ENCODE data around the gene MINPP1.
A peak's percentile ranks its signal among the peaks of the same experiment; 100 is the strongest.
"Not testable (repeated sequence)": the region's sequence is repeated elsewhere in the genome, so short reads cannot be mapped to it uniquely, and the experiment has no call there.

Gene MINPP1, protein sequence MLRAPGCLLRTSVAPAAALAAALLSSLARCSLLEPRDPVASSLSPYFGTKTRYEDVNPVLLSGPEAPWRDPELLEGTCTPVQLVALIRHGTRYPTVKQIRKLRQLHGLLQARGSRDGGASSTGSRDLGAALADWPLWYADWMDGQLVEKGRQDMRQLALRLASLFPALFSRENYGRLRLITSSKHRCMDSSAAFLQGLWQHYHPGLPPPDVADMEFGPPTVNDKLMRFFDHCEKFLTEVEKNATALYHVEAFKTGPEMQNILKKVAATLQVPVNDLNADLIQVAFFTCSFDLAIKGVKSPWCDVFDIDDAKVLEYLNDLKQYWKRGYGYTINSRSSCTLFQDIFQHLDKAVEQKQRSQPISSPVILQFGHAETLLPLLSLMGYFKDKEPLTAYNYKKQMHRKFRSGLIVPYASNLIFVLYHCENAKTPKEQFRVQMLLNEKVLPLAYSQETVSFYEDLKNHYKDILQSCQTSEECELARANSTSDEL

DNA sequence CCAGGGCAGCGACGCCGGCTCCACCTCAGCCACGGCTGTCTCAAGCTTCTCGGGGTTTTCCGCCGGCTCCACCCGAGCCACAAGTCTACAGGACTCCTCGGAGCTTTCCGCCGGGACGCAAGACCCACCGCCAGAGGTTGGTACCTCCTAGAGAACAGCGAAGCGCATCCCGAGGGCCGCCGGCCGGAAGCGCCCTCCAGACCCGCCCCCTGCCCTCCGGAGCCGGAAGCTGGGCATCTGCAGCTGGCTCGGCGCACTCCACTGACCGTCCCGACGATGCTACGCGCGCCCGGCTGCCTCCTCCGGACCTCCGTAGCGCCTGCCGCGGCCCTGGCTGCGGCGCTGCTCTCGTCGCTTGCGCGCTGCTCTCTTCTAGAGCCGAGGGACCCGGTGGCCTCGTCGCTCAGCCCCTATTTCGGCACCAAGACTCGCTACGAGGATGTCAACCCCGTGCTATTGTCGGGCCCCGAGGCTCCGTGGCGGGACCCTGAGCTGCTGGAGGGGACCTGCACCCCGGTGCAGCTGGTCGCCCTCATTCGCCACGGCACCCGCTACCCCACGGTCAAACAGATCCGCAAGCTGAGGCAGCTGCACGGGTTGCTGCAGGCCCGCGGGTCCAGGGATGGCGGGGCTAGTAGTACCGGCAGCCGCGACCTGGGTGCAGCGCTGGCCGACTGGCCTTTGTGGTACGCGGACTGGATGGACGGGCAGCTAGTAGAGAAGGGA lies at the start of gene MINPP1:
TSS of gene MINPP1 (plus strand) at position 254 of the 726 bp plus-strand sequence. CDS start at position 277, 23 bp downstream.
- TF ChIP-seq, protein P1, sequence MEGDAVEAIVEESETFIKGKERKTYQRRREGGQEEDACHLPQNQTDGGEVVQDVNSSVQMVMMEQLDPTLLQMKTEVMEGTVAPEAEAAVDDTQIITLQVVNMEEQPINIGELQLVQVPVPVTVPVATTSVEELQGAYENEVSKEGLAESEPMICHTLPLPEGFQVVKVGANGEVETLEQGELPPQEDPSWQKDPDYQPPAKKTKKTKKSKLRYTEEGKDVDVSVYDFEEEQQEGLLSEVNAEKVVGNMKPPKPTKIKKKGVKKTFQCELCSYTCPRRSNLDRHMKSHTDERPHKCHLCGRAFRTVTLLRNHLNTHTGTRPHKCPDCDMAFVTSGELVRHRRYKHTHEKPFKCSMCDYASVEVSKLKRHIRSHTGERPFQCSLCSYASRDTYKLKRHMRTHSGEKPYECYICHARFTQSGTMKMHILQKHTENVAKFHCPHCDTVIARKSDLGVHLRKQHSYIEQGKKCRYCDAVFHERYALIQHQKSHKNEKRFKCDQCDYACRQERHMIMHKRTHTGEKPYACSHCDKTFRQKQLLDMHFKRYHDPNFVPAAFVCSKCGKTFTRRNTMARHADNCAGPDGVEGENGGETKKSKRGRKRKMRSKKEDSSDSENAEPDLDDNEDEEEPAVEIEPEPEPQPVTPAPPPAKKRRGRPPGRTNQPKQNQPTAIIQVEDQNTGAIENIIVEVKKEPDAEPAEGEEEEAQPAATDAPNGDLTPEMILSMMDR (conservative IDR thresholded peaks at IDR 0.05; ENCODE audit: control insufficient read depth, insufficient read depth, low read depth, low read length), result no peak
- DNase-seq (ENCODE audit: low read depth), result peak; percentile 81
- H3K4me3 ChIP-seq (ENCODE audit: control insufficient read depth, low read depth, low read length), result peak within 1 kb of the TSS; percentile 83

DNA sequence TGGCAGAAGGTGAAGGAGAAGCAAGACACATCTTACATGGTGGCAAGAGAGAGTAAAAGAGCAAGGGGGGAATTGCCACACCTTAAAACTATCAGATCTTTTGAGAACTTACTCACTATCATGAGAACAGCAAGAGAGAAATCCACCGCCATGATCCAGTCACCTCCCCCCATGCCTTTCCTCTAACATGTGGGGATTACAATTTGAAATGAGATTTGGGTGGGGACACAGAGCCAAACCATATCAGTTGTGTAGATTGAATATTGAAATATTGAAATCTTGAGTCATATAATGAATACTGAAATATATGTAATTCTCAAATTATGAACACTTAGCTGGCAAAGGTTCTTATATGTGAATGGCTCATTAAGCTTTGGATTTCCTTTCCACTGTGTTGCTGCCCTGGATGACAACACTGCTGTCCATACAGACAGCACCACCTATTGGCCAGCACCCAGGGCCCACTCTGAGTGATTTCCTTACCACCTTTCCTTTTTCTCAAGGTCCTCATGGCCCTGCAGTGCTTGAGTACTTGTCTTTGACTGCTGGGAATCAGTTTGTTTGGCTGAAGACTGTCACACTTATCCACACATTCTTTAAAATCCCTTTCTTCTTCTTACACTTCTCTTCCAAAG lies 48.0 kb upstream of the MINPP1 start:
- H3K4me3 ChIP-seq (ENCODE audit: control insufficient read depth, low read depth, low read length); DNase-seq (ENCODE audit: low read depth): not testable (repeated sequence)

DNA sequence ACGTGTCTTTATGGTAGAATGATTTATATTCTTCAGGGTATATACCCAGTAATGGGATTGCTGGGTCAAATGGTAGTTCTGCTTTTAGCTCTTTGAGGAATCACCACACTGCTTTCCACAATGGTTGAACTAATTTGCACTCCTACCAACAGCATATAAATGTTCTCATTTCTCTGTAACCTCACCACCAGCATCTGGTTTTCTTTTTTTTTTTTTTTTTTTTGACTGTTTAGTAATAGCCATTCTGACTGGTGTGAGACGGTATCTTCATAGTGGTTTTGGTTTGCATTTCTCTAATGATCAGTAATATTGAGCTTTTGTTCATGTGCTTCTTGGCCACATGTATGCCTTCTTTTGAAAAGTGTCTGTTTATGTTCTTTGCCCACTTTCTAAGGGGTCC lies 42.9 kb upstream of the MINPP1 start:
- not testable (repeated sequence) for DNase-seq (ENCODE audit: low read depth)

DNA sequence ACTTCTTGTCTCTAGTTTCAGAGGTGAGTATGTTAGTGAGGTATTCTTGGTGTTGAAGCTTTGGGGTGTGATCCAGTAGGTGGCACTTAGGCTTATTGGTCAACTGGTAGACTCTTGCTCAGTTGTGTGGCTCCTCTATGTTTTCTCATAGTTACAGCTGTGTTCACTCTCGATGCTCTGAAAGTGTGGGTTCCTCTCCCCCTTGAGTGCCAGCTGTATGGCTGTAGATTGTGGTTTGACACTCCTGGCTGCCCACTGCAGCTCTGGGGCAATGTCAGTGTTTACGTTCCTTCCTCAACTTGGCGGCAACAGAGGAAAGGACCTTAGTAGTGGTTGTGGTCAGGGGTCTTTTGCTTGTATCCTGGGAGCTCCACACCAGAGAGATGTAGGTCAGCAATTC lies 37.8 kb upstream of the MINPP1 start:
- not testable (repeated sequence) for H3K4me3 ChIP-seq (ENCODE audit: control insufficient read depth, low read depth, low read length); DNase-seq (ENCODE audit: low read depth)

More for the DNA sequence above, 42.9 kb upstream of the MINPP1 start:
- not testable (repeated sequence) for H3K4me3 ChIP-seq (ENCODE audit: control insufficient read depth, low read depth, low read length)

DNA sequence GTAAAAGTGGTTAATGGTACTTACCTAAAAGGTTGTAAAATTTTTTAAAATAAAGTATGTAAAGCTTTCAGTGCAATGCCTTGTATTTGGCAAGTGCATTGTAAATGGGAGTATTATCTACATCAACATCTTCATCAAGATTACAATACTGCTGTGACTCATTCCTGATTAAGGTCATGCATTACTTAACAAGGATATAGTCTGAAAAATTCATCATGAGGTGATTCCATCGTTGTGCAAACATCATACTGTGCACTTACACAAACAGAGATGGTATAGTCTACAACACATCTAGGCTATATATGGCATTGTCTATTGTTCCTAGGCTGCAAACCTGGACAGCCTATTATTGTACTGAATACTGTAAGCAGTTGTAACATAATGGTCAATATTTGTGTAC lies 16.0 kb upstream of the MINPP1 start:
- not testable (repeated sequence) for H3K4me3 ChIP-seq (ENCODE audit: control insufficient read depth, low read depth, low read length); DNase-seq (ENCODE audit: low read depth)

DNA sequence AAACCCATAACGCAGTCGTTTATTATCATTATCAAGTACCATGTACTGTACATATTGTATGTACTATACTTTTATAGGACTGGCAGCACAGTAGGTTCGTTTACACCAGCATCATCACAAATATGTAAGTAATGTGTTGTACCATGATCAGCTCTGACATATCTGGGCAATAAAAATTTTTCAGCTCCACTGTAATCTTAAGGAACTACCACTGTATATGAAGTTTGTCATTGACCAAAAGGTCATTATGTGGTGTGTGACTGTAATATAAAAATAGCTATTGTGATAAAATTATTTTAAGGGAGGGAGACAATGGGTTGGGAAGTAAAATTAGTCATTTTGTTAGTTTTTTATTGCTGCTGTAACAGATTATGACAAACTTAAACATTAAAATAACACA lies 14.4 kb upstream of the MINPP1 start:
- not testable (repeated sequence) for H3K4me3 ChIP-seq (ENCODE audit: control insufficient read depth, low read depth, low read length); DNase-seq (ENCODE audit: low read depth)

DNA sequence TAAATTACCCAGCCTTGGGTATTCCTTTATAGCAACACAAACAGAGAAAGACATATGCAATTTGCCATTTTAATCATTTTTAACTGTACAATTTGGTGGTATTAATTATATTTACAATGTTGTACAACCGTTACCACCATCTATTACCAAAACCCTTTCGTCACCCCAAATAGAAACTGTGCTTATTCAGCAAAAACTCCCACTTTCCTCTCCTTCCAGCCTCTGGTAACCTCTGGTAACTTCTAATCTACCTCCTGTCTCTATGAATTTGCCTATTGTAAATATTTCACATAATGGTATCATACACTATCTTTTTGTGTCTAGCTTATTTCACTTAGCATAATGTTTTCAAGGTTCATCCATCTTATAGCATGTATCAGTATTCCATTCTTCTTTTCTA lies 12.2 kb upstream of the MINPP1 start:
- not testable (repeated sequence) for DNase-seq (ENCODE audit: low read depth); H3K4me3 ChIP-seq (ENCODE audit: control insufficient read depth, low read depth, low read length)

DNA sequence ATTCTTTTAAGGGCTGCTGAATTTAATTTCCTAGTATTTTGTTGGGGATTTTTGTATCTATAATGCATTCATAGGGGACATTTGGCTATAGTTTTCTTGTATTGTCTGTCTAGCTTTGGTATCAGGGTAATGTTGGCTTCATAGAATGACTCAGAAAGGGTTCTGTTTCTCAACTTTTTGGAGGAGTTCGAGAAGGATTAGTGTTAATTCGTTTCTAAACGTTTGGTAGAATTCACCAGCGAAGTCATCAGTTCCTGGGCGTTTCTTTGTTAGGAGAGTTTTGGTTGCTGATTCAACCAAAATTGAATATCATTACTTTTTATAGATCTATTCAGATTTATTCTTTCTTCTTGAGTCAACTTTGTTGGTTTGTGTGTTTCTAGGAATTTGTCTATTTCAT lies 9.2 kb upstream of the MINPP1 start:
- DNase-seq (ENCODE audit: low read depth); H3K4me3 ChIP-seq (ENCODE audit: control insufficient read depth, low read depth, low read length): not testable (repeated sequence)

DNA sequence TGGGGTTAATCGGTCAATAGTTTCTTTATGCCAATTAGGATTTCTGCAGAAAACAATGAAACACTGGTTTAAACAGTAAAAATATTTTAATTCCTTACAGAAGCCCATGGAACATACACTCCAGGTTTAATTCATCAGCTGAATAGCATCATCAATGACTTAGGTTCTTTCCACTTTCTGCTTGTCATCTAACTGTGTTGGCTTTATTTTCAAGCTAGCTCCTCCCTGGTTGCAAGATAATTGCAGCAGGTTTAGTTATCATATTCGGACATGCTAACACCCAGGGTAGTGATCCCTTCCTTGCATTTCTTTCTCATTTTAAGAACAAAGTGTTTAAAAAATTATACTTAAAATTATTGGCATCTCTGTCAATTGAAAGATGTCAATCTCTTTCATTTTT lies 7.3 kb upstream of the MINPP1 start:
- not testable (repeated sequence) for DNase-seq (ENCODE audit: low read depth); H3K4me3 ChIP-seq (ENCODE audit: control insufficient read depth, low read depth, low read length)

- not testable (repeated sequence) for H3K4me3 ChIP-seq (ENCODE audit: control insufficient read depth, low read depth, low read length); DNase-seq (ENCODE audit: low read depth)
Observed at GRCh38 chr10:87498106-87498789, 6.4 kb upstream of the MINPP1 start.

DNA sequence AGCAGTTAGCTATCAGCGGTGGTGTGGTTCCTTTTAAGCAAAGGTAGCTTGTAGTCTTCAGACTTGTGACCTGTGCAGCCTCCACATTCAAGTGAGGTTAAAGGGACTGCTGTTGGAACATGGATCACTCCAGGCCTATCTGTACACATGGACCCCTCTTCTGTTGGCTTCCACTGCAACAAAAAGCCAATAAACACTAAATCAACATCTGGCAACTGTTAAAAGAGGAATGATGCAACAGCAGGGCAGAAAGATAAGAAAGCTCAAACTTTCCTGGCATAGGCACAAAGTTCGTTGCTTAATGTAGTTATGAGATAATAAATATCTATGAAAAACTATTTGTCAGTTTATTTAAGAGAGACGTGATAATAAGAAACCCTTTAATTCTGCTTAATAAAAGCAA lies 4.0 kb upstream of the MINPP1 start:
- TF ChIP-seq, protein P1 (conservative IDR thresholded peaks at IDR 0.05; ENCODE audit: control insufficient read depth, insufficient read depth, low read depth, low read length), result no peak
- H3K4me3 ChIP-seq (ENCODE audit: control insufficient read depth, low read depth, low read length), result no peak overlapping the region
- no peak for DNase-seq (ENCODE audit: low read depth)

All from fibroblast of mammary gland (primary cell).